Ascending aorta (tissue), 2 donors: ENCODE measurements around the gene NEGR1. TPM values are rescaled to one million over a fixed set of nuclear protein-coding genes. Genes with fewer than 3 reads are reported as not detected.

Source experiments
- DNase-seq, 2 donors: peaks; one replicate each; pipeline ENCODE4 v3.0.0-alpha.2; 2019; ENCODE audit warnings: low spot score in 2 of 2
- H3K27ac ChIP-seq, 2 donors: fragments of 200-600 bp; sonication (generic); one replicate each; pipeline ENCODE4 v1.5.1; 2016 to 2017; ENCODE audit warnings: mild to moderate bottlenecking in 1 of 2
- H3K27me3 ChIP-seq: fragments of 200-600 bp; sonication (generic); one replicate; pipeline ENCODE4 v1.5.1; 2017
- H3K36me3 ChIP-seq, 2 donors: fragments of 200-600 bp; sonication (generic); one replicate each; pipeline ENCODE4 v1.5.1; 2016
- H3K4me1 ChIP-seq, 2 donors: fragments of 200-600 bp; sonication (generic); one replicate each; pipeline ENCODE4 v1.5.1; 2016 to 2017; ENCODE audit warnings: mild to moderate bottlenecking in 1 of 2
- H3K4me3 ChIP-seq, 2 donors: fragments of 200-600 bp; sonication (generic); one replicate each; pipeline ENCODE4 v1.5.1; 2016 to 2017; ENCODE audit warnings: mild to moderate bottlenecking in 1 of 2
- H3K9me3 ChIP-seq, 2 donors: fragments of 200-600 bp; sonication (generic); one replicate each; pipeline ENCODE4 v1.5.1; 2016
- CTCF ChIP-seq, 3 experiments: fragments of 200-600 bp in 2 of 3; fragments of 450-650 bp in 1 of 3; sonication (generic) in 2 of 3; IDR thresholded peaks; one replicate each; pipeline ENCODE4 v1.5.1; 2016 to 2019; ENCODE audit warnings: antibody characterized with exemption in 3 of 3, mild to moderate bottlenecking in 1 of 3, moderate library complexity in 1 of 3
- intact Hi-C: fragments of 100-400 bp; cut with DNase I; formaldehyde crosslinking; loops from one replicate; pipeline ENCODE4 v1.15.1; 2023
- total RNA-seq: library from RNA; depleted of rRNA; stranded (reverse); fragments of >200 nt; gene quantifications from one replicate; pipeline ENCODE4 v1.1.0, GENCODE V29; 2016

Gene NEGR1
- total RNA-seq, 1 donor from 2014 or later: 42.8 TPM

DNA sequence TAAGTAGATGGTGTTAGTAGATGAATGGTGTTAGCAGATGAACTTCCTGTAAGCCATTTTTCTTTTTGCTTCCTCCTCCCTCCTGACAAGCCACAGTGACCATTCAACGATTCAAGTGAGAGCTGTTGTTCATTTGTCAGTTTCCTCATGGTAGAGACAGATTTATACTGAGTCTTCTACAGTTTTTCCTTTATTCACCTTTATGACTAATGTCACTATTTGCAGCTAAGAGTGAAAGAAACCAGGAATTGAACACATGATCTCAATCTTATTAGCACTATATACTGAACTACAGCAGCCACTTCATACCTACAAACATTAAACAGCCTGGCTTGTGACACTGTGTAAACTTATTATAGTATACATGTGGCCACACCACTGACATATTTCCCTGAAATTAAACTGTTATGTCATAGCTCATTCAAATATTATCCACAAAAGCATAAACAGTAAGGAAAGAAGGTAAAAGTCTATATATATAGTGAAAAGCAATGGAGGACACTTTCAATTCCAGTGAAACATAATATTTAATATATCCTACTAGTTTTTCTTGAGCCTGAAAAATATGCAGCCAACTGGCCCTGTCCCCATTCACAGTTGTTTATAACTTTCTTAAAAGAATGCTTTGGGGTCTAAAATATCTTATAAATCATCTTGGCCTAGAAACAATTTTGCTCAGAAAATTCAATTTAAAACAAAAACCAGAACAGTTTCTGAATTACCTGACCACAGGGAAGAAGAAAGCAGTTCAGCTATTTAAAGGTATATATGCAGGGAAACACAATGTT is 634.6 kb downstream of the NEGR1 start:
- Histone ChIP-seq H3K36me3 (no peaks in the 10 kb centered on the region), H3K27ac (no peak overlapping the region), H3K4me3 (no peak overlapping the region), H3K27me3 (no peaks in the 10 kb centered on the region), H3K9me3 (no peaks in the 10 kb centered on the region), H3K4me1 (no peaks in the 10 kb centered on the region)
- intact Hi-C loops: no loop called here
- no peak for DNase-seq
- no peak for TF ChIP-seq CTCF (IDR thresholded peaks at IDR 0.05)

DNA sequence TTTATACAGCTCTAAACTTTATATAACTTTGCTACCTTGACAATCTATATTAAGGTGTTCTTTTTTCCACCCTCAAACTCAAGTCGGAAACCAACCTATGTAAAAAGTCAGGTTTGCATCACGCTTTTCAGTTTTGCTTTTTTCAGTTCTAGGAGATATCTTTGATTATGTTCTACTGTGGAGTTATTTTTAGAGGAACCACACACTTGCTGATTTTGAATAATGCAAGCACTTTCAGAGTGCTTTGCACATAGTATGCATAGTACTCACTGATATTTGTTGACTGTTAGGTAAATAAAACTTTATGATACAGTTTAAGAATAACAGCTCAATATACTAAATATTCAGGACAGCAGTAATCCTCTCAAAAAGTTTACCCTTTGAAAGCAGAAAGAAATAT is 637.3 kb downstream of the NEGR1 start:
- H3K4me3 ChIP-seq: no peak overlapping the region
- no peaks in the 10 kb centered on the region for H3K4me1 ChIP-seq
- no peaks in the 10 kb centered on the region for H3K36me3 ChIP-seq
- no peaks in the 10 kb centered on the region for H3K27me3 ChIP-seq
- no peak for TF ChIP-seq CTCF (IDR thresholded peaks at IDR 0.05)
- no peaks in the 10 kb centered on the region for H3K9me3 ChIP-seq
- no peak overlapping the region for H3K27ac ChIP-seq
- no peak for DNase-seq
- intact Hi-C loops: no loop called here

GRCh38 chr1:71641903-71642302 is 640.4 kb downstream of the NEGR1 start:
- TF ChIP-seq CTCF (IDR thresholded peaks at IDR 0.05): no peak
- H3K36me3 ChIP-seq: no peaks in the 10 kb centered on the region
- no peaks in the 10 kb centered on the region for H3K9me3 ChIP-seq
- H3K27me3 ChIP-seq: no peaks in the 10 kb centered on the region
- H3K4me1 ChIP-seq: no peaks in the 10 kb centered on the region
- intact Hi-C loops: no loop called here
- H3K27ac ChIP-seq: no peak overlapping the region
- no peak for DNase-seq
- no peak overlapping the region for H3K4me3 ChIP-seq

DNA sequence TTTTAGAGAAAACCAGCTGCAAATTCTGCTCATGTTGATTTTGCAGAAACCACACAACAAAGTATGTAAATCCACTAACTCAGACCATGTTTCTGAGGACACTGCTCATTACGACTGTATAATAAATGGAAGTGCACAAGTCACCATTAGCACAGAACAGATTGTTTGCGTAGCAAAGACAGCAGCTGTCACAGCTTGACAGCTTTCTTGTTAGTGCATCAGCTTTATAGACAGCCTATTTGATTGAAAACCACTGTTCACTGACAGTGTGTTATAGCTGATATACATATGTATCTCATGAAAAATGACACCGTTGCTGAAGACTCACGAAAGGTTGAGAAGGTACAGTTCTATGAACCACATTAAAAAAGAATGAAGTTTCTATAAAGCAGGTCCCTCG is 641.3 kb downstream of the NEGR1 start:
- no peak overlapping the region for H3K4me3 ChIP-seq
- no peaks in the 10 kb centered on the region for H3K36me3 ChIP-seq
- H3K27me3 ChIP-seq: no peaks in the 10 kb centered on the region
- no peaks in the 10 kb centered on the region for H3K4me1 ChIP-seq
- DNase-seq: no peak
- no peak for TF ChIP-seq CTCF (IDR thresholded peaks at IDR 0.05)
- intact Hi-C loops: no loop called here
- no peak overlapping the region for H3K27ac ChIP-seq
- H3K9me3 ChIP-seq: no peaks in the 10 kb centered on the region

- DNase-seq: no peak
- intact Hi-C loops: no loop called here
- Histone ChIP-seq H3K27ac (no peak overlapping the region), H3K27me3 (no peaks in the 10 kb centered on the region), H3K9me3 (no peaks in the 10 kb centered on the region), H3K4me1 (no peaks in the 10 kb centered on the region), H3K36me3 (no peaks in the 10 kb centered on the region), H3K4me3 (no peak overlapping the region)
- no peak for TF ChIP-seq CTCF (IDR thresholded peaks at IDR 0.05)
Observed at GRCh38 chr1:71640116-71640515, 642.2 kb downstream of the NEGR1 start.
